Upper lobe of left lung (tissue), 6 donors: Measurements from ENCODE around the gene PTP4A1. TPM values are rescaled to one million over a fixed set of nuclear protein-coding genes. Genes with fewer than 3 reads are reported as not detected.
"Not testable (repeated sequence)": the region's sequence is repeated elsewhere in the genome, so short reads cannot be mapped to it uniquely, and the experiment has no call there.

Source experiments
- ATAC-seq, 2 donors: fragments of 200-7000 bp; cut with Tn5 transposase; one replicate each; pipeline ENCODE4 v1.9.1; 2022; ENCODE audit warnings: mild to moderate bottlenecking in 2 of 2, moderate library complexity in 2 of 2; ENCODE audit not compliant: low FRiP score in 2 of 2
- DNase-seq, 2 donors: peaks; one replicate each; pipeline ENCODE4 v3.0.0-alpha.2; 2019 to 2020
- H3K27ac ChIP-seq, 4 donors: fragments of 200-600 bp; sonication (generic); one replicate each; pipeline ENCODE4 v1.5.1; 2016 to 2019
- H3K27me3 ChIP-seq, 4 donors: fragments of 200-600 bp; sonication (generic); one replicate each; pipeline ENCODE4 v1.5.1; 2017 to 2019
- H3K36me3 ChIP-seq, 4 donors: fragments of 200-600 bp; sonication (generic); one replicate each; pipeline ENCODE4 v1.5.1; 2016 to 2019
- H3K4me1 ChIP-seq, 4 donors: fragments of 200-600 bp; sonication (generic); one replicate each; pipeline ENCODE4 v1.5.1; 2018 to 2019
- H3K4me3 ChIP-seq, 4 donors: fragments of 200-600 bp; sonication (generic); one replicate each; pipeline ENCODE4 v1.5.1; 2017 to 2019; ENCODE audit warnings: mild to moderate bottlenecking in 2 of 4, moderate library complexity in 1 of 4
- H3K9me3 ChIP-seq, 4 donors: fragments of 200-600 bp; sonication (generic); one replicate each; pipeline ENCODE4 v1.5.1; 2018 to 2019
- CTCF ChIP-seq, 6 experiments: fragments of 450-650 bp in 4 of 6; fragments of 200-600 bp in 2 of 6; sonication (generic) in 2 of 6; IDR thresholded peaks; one replicate each; pipeline ENCODE4 v1.5.1; 2016 to 2019; ENCODE audit warnings: antibody characterized with exemption in 6 of 6
- EP300 ChIP-seq, 4 donors: sonication (generic); formaldehyde crosslinking; IDR thresholded peaks; one replicate each; pipeline ENCODE4 v1.5.1; 2017; ENCODE audit warnings: antibody characterized with exemption in 4 of 4, control low read depth in 2 of 4
- POLR2A ChIP-seq, 4 donors: fragments of 450-650 bp; IDR thresholded peaks; one replicate each; pipeline ENCODE4 v1.5.1; 2016 to 2017; ENCODE audit warnings: antibody characterized with exemption in 4 of 4, mild to moderate bottlenecking in 2 of 4
- POLR2AphosphoS5 ChIP-seq, 2 donors: sonication (generic); formaldehyde crosslinking; IDR thresholded peaks; one replicate each; pipeline ENCODE4 v1.5.1; 2017; ENCODE audit warnings: antibody characterized with exemption in 2 of 2
- WGBS, 2 donors: methylation state at CpG; one replicate each; pipeline ENCODE4 v1.1.5; 2017 to 2018; 5-methylcytosine and 5-hydroxymethylcytosine counted together
- total RNA-seq, 6 donors: library from RNA; depleted of rRNA in 4 of 6; stranded (reverse); fragments of >200 nt in 4 of 6; gene quantifications; one replicate each; pipeline versions ENCODE4 v1.1.0 to v1.2.1, GENCODE V29; 2016 to 2021
- donor health status: DM: no; HTN: no; CAD: no; lungs with moderate emphysema.
- donor health status: DM: no; HTN: yes; CAD: no; lungs with severe emphysema.

Gene PTP4A1
- total RNA-seq: 100 to 1,000 TPM in 1 of 6 donors, 10 to 100 TPM in 4, 1 to 10 TPM in 1; 5.2 to 134 (median 57.9) TPM

- H3K9me3 ChIP-seq: no peaks in the 10 kb centered on the region
- peak within 1 kb of the TSS; percentile 73 to 85 (median 80) for H3K4me3 ChIP-seq
- TF ChIP-seq POLR2AphosphoS5 (IDR thresholded peaks at IDR 0.05): peak; percentile 96 to 98
- no peak for TF ChIP-seq CTCF (IDR thresholded peaks at IDR 0.05)
- peak; percentile 39 to 100 (median 100) for TF ChIP-seq POLR2A (IDR thresholded peaks at IDR 0.05)
- TF ChIP-seq EP300 (IDR thresholded peaks at IDR 0.05): peak in 1 of 4 donors; percentile 80
- H3K4me1 ChIP-seq: peaks cover 12 to 24% (median 20%) of the 10 kb centered on the region in 4 donors
- ATAC-seq (peak; percentile 96), DNase-seq (peak; percentile 98 to 99)
- H3K36me3 ChIP-seq: peaks cover 4 to 9% (median 6%) of the 10 kb centered on the region in 4 donors
- no peaks in the 10 kb centered on the region for H3K27me3 ChIP-seq
- peak within 1 kb of the TSS; percentile 98 to 100 (median 100) for H3K27ac ChIP-seq
- WGBS, 2 donors: 0% methylated on average over 10 to 33 of the region's 73 CpGs
Measured at GRCh38 chr6:63572044-63572746, at the start of gene PTP4A1, which contains the start of gene LOC128125822. Gene PTP4A1 (plus strand): TSS chr6:63572480. CDS start chr6:63576881, 4,401 bp downstream. Gene LOC128125822 (plus strand): TSS chr6:63572480.

DNA sequence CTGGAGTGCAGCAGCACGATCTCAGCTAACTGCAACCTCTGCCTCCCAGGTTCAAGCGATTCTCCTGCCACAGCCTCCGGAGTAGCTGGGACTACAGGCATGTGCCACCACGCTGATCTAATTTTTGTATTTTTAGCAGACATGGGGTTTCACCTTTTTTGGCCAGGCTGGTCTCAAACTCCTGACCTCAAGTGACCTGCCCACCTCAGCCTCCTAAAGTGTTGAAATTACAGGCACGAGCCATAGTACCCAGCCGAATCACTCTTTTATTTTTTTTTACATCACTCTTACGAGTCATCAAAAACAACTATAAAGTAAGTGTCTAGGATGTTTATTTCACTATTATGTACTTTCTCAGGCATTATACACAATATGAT is 49.4 kb upstream of the PTP4A1 start:
- 84 to 87% methylated on average over 7 of the region's 7 CpGs for WGBS, 2 donors
- H3K27ac ChIP-seq, H3K4me1 ChIP-seq, ATAC-seq, DNase-seq, H3K9me3 ChIP-seq, H3K36me3 ChIP-seq, H3K4me3 ChIP-seq, H3K27me3 ChIP-seq: not testable (repeated sequence)

- 93 to 95% methylated on average over 4 of the region's 4 CpGs for WGBS, 2 donors
- no peaks in the 10 kb centered on the region for H3K4me1 ChIP-seq
- H3K36me3 ChIP-seq: no peaks in the 10 kb centered on the region
- ATAC-seq (no peak), DNase-seq (no peak)
- no peaks in the 10 kb centered on the region for H3K27me3 ChIP-seq
- no peak overlapping the region for H3K4me3 ChIP-seq
- no peak for TF ChIP-seq EP300 (IDR thresholded peaks at IDR 0.05)
- TF ChIP-seq CTCF (IDR thresholded peaks at IDR 0.05): no peak
- TF ChIP-seq POLR2AphosphoS5 (IDR thresholded peaks at IDR 0.05): no peak
- no peak for TF ChIP-seq POLR2A (IDR thresholded peaks at IDR 0.05)
- H3K9me3 ChIP-seq: no peaks in the 10 kb centered on the region
- H3K27ac ChIP-seq: no peak overlapping the region
Measured at GRCh38 chr6:63523630-63524029, 48.6 kb upstream of the PTP4A1 start.

- TF ChIP-seq EP300 (IDR thresholded peaks at IDR 0.05): no peak
- no peak for TF ChIP-seq CTCF (IDR thresholded peaks at IDR 0.05)
- no peak for TF ChIP-seq POLR2AphosphoS5 (IDR thresholded peaks at IDR 0.05)
- no peak for TF ChIP-seq POLR2A (IDR thresholded peaks at IDR 0.05)
- Histone ChIP-seq H3K4me1 (peaks cover 0 to 3% (median 0%) of the 10 kb centered on the region in 4 donors), H3K27ac (no peak overlapping the region), H3K4me3 (no peak overlapping the region), H3K36me3 (no peaks in the 10 kb centered on the region), H3K9me3 (no peaks in the 10 kb centered on the region), H3K27me3 (no peaks in the 10 kb centered on the region)
- ATAC-seq: no peak
- no peak for DNase-seq
- 66 to 83% methylated on average over 7 of the region's 7 CpGs for WGBS, 2 donors
Measured at GRCh38 chr6:63525186-63525878, 46.9 kb upstream of the PTP4A1 start.

- ATAC-seq (no peak), DNase-seq (no peak)
- no peak overlapping the region for H3K27ac ChIP-seq
- H3K27me3 ChIP-seq: no peaks in the 10 kb centered on the region
- H3K4me3 ChIP-seq: no peak overlapping the region
- no peaks in the 10 kb centered on the region for H3K9me3 ChIP-seq
- no peaks in the 10 kb centered on the region for H3K36me3 ChIP-seq
- TF ChIP-seq CTCF (IDR thresholded peaks at IDR 0.05) (no peak), POLR2A (IDR thresholded peaks at IDR 0.05) (no peak), EP300 (IDR thresholded peaks at IDR 0.05) (no peak), POLR2AphosphoS5 (IDR thresholded peaks at IDR 0.05) (no peak)
- H3K4me1 ChIP-seq: peaks cover 0 to 3% (median 0%) of the 10 kb centered on the region in 4 donors
Measured at GRCh38 chr6:63526931-63527330, 45.3 kb upstream of the PTP4A1 start.
